ENCODE measurements around the gene GRK2.
"Not testable (repeated sequence)": the region's sequence is repeated elsewhere in the genome, so short reads cannot be mapped to it uniquely, and the experiment has no call there.

Gene GRK2

GRCh38 chr11:67316882-67317204, 50.6 kb downstream of the GRK2 start:
- no peak for DNase-seq

GRCh38 chr11:67317205-67317887, 51.1 kb downstream of the GRK2 start:
- DNase-seq, result peak; percentile 97

GRCh38 chr11:67317888-67318555, 51.7 kb downstream of the GRK2 start:
- DNase-seq, result no peak

- DNase-seq, result not testable (repeated sequence)
Observed at GRCh38 chr11:67318876-67319275, 52.6 kb downstream of the GRK2 start.

- no peak for DNase-seq
Observed at GRCh38 chr11:67320011-67320410, 53.7 kb downstream of the GRK2 start.

GRCh38 chr11:67320691-67321090, 54.4 kb downstream of the GRK2 start:
- no peak for DNase-seq

- DNase-seq, result no peak
Observed at GRCh38 chr11:67321313-67321871, 55.1 kb downstream of the GRK2 start.

GRCh38 chr11:67322049-67322448, 55.8 kb downstream of the GRK2 start:
- DNase-seq, result no peak

- no peak for DNase-seq
Observed at GRCh38 chr11:67323526-67323925, 57.3 kb downstream of the GRK2 start.

- DNase-seq, result no peak
Observed at GRCh38 chr11:67332081-67332691, 65.9 kb downstream of the GRK2 start.

All from stimulated activated naive CD4-positive, alpha-beta T cell treated with Interleukin-2 at 50 U/mL for 16 hours (primary cell).